H9 (cell line): ENCODE measurements around the gene LBX2. TPM values are rescaled to one million over a fixed set of nuclear protein-coding genes. Genes with fewer than 3 reads are reported as not detected.

ENCODE experiments used
- DNase-seq: peaks from one replicate; pipeline ENCODE4 v3.0.0-alpha.2; 2017
- H2AFZ ChIP-seq: one replicate; pipeline ENCODE4 v1.6.1; 2013; ENCODE audit warnings: mild to moderate bottlenecking, low read length, control low read depth, moderate library complexity
- H2AK5ac ChIP-seq: 2 replicates; pipeline ENCODE4 v1.6.1; 2013; ENCODE audit warnings: low read length, control low read depth, mixed read lengths; ENCODE audit not compliant: insufficient read length
- H2BK120ac ChIP-seq: one replicate; pipeline ENCODE4 v1.6.1; 2013; ENCODE audit warnings: low read depth, mild to moderate bottlenecking, low read length, control low read depth, inconsistent platforms; ENCODE audit not compliant: poor library complexity, severe bottlenecking
- H2BK12ac ChIP-seq: 2 replicates; pipeline ENCODE4 v1.6.1; 2013; ENCODE audit warnings: low read length, control low read depth, mixed read lengths, low read depth; ENCODE audit not compliant: insufficient read length
- H2BK15ac ChIP-seq: 2 replicates; pipeline ENCODE4 v1.6.1; 2013; ENCODE audit warnings: low read depth, low read length, control low read depth
- H2BK20ac ChIP-seq: one replicate; pipeline ENCODE4 v1.6.1; 2013; ENCODE audit warnings: low read depth, mild to moderate bottlenecking, low read length, control low read depth, inconsistent platforms; ENCODE audit not compliant: poor library complexity, severe bottlenecking
- H2BK5ac ChIP-seq: 2 replicates; pipeline ENCODE4 v1.6.1; 2013; ENCODE audit warnings: low read length, control low read depth, mixed read lengths; ENCODE audit not compliant: insufficient read length
- H3K14ac ChIP-seq: 2 replicates; pipeline ENCODE4 v1.6.1; 2013; ENCODE audit warnings: low read length, control low read depth; ENCODE audit not compliant: insufficient read depth
- H3K18ac ChIP-seq: 2 replicates; pipeline ENCODE4 v1.6.1; 2013; ENCODE audit warnings: low read depth, mild to moderate bottlenecking, mixed read lengths, low read length, control low read depth; ENCODE audit not compliant: insufficient read length
- H3K23ac ChIP-seq: 2 replicates; pipeline ENCODE4 v1.6.1; 2013; ENCODE audit warnings: low read length, control low read depth, mixed read lengths, low read depth; ENCODE audit not compliant: insufficient read length
- H3K23me2 ChIP-seq: 2 replicates; pipeline ENCODE4 v1.6.1; 2013; ENCODE audit warnings: low read depth, mild to moderate bottlenecking, mixed read lengths, low read length, control low read depth; ENCODE audit not compliant: insufficient read length, poor library complexity, severe bottlenecking
- H3K27ac ChIP-seq: 2 replicates; pipeline ENCODE4 v1.5.1; 2013; ENCODE audit warnings: low read length, control low read depth, mixed read lengths, low read depth; ENCODE audit not compliant: insufficient read length
- H3K27me3 ChIP-seq: 2 replicates; pipeline ENCODE4 v1.6.1; 2013; ENCODE audit warnings: low read length, control low read depth, inconsistent platforms; ENCODE audit not compliant: insufficient read depth
- H3K4ac ChIP-seq: 2 replicates; pipeline ENCODE4 v1.6.1; 2013; ENCODE audit warnings: low read depth, mild to moderate bottlenecking, control low read depth, inconsistent platforms, low read length, moderate library complexity
- H3K4me1 ChIP-seq: 2 replicates; pipeline ENCODE4 v1.6.1; 2013; ENCODE audit warnings: low read length, control low read depth, inconsistent platforms; ENCODE audit not compliant: insufficient read depth
- H3K4me2 ChIP-seq: 2 replicates; pipeline ENCODE4 v1.6.1; 2013; ENCODE audit warnings: low read length, control low read depth, mixed read lengths; ENCODE audit not compliant: insufficient read length, insufficient read depth
- H3K56ac ChIP-seq: 2 replicates; pipeline ENCODE4 v1.6.1; 2013; ENCODE audit warnings: low read depth, mild to moderate bottlenecking, mixed read lengths, low read length, control low read depth; ENCODE audit not compliant: insufficient read length
- H3K79me1 ChIP-seq: 2 replicates; pipeline ENCODE4 v1.6.1; 2013; ENCODE audit warnings: low read depth, mild to moderate bottlenecking, moderate library complexity, low read length, control low read depth, inconsistent platforms; ENCODE audit not compliant: insufficient read depth, poor library complexity, severe bottlenecking
- H3K79me2 ChIP-seq: 2 replicates; pipeline ENCODE4 v1.6.1; 2013; ENCODE audit warnings: low read length, control low read depth, inconsistent platforms; ENCODE audit not compliant: insufficient read depth
- H3K9ac ChIP-seq: 2 replicates; pipeline ENCODE4 v1.6.1; 2013; ENCODE audit warnings: low read length, control low read depth, mixed read lengths; ENCODE audit not compliant: insufficient read length; ENCODE audit errors: extremely low read depth
- H3K9me3 ChIP-seq: one replicate; pipeline ENCODE4 v1.6.1; 2013; ENCODE audit warnings: low read depth, low read length, inconsistent platforms; ENCODE audit not compliant: control insufficient read depth
- H3T11ph ChIP-seq: one replicate; pipeline ENCODE4 v1.6.1; 2013; ENCODE audit warnings: mild to moderate bottlenecking, low read length, control low read depth, inconsistent platforms
- H4K20me1 ChIP-seq: one replicate; pipeline ENCODE4 v1.6.1; 2013; ENCODE audit not compliant: control insufficient read depth, insufficient read length, insufficient read depth
- H4K5ac ChIP-seq: 2 replicates; pipeline ENCODE4 v1.6.1; 2013; ENCODE audit warnings: low read depth, mild to moderate bottlenecking, mixed read lengths, low read length, control low read depth; ENCODE audit not compliant: insufficient read length
- H4K8ac ChIP-seq: replicated peaks from 2 replicates; pipeline ENCODE4 v1.6.1; 2013; ENCODE audit warnings: low read length, control low read depth, mixed read lengths, low read depth; ENCODE audit not compliant: insufficient read length
- H4K91ac ChIP-seq: 2 replicates; pipeline ENCODE4 v1.6.1; 2013; ENCODE audit warnings: low read depth, mild to moderate bottlenecking, moderate library complexity, mixed read lengths, low read length, control low read depth; ENCODE audit not compliant: insufficient read length
- H3K27ac Mint-ChIP-seq, 3 experiments: 2 replicates in 2 of 3; 3 replicates in 1 of 3; pipeline ENCODE4 v1.8.0; 2020 to 2021; ENCODE audit warnings: mixed read lengths in 3 of 3, mild to moderate bottlenecking in 1 of 3, moderate library complexity in 1 of 3
- H3K27me3 Mint-ChIP-seq: 2 replicates; pipeline ENCODE4 v1.8.0; 2021; ENCODE audit warnings: low read depth, mild to moderate bottlenecking, moderate library complexity, mixed read lengths
- H3K36me3 Mint-ChIP-seq, 3 experiments: 2 replicates in 2 of 3; 3 replicates in 1 of 3; pipeline ENCODE4 v1.8.0; 2020 to 2021; ENCODE audit warnings: low read depth in 3 of 3, mixed read lengths in 3 of 3; ENCODE audit not compliant: insufficient read depth in 1 of 3
- H3K4me1 Mint-ChIP-seq, 2 experiments: 2 replicates each; pipeline ENCODE4 v1.8.0; 2020; ENCODE audit warnings: mixed read lengths in 2 of 2
- H3K4me3 Mint-ChIP-seq, 2 experiments: 2 replicates in 1 of 2; 3 replicates in 1 of 2; pipeline ENCODE4 v1.8.0; 2020 to 2021; ENCODE audit warnings: mild to moderate bottlenecking in 2 of 2, mixed read lengths in 2 of 2, moderate library complexity in 1 of 2
- H3K9me3 Mint-ChIP-seq, 2 experiments: 2 replicates in 1 of 2; 3 replicates in 1 of 2; pipeline ENCODE4 v1.8.0; 2020; ENCODE audit warnings: mild to moderate bottlenecking in 2 of 2, mixed read lengths in 2 of 2, moderate library complexity in 1 of 2
- CTCF ChIP-seq: fragments of 200-600 bp; sonication (generic); conservative IDR thresholded peaks from 3 replicates; pipeline ENCODE4 v1.8.0; 2021; ENCODE audit warnings: antibody characterized with exemption, mild to moderate bottlenecking
- WGBS: extraction: QIAGEN DNeasy Blood & Tissue Kit; methylation state at CpG from one replicate; pipeline ENCODE4 v1.1.7; 2013; ENCODE audit warnings: missing lambda C conversion rate, low lambda C conversion rate, mixed read lengths; ENCODE audit not compliant: insufficient read length; ENCODE audit errors: extremely low coverage; 5-methylcytosine and 5-hydroxymethylcytosine counted together
- total RNA-seq: library from RNA; stranded (reverse); gene quantifications from 2 replicates; pipeline ENCODE4 v1.2.1, GENCODE V29; 2021

The LBX2 gene
- total RNA-seq, 1 experiment from 2014 or later: 1.1 TPM

- H4K91ac ChIP-seq: no peak overlapping the region
- no peaks in the 10 kb centered on the region for H4K20me1 ChIP-seq
- no peak overlapping the region for H3K18ac ChIP-seq
- H2BK120ac ChIP-seq: no peak overlapping the region
- Mint-ChIP-seq H3K4me3 (no peak overlapping the region; a peak in 1 of 5 replicates), H3K27me3 (peaks cover 2% of the 10 kb centered on the region; the same call in 1 of the 2 replicates), H3K27ac (peak overlapping the region in 1 of 3 experiments; percentile 20; a peak in 1 of 7 replicates), H3K4me1 (peaks cover 11 to 14% of the 10 kb centered on the region in 2 experiments), H3K9me3 (no peaks in the 10 kb centered on the region), H3K36me3 (peaks cover 0 to 34% (median 24%) of the 10 kb centered on the region in 3 experiments; a peak in 6 of 7 replicates)
- no peaks in the 10 kb centered on the region for H3K79me1 ChIP-seq
- no peaks in the 10 kb centered on the region for H3K9me3 ChIP-seq
- no peak overlapping the region for H3K27ac ChIP-seq
- no peak overlapping the region for H3K4ac ChIP-seq
- H2BK5ac ChIP-seq: no peak overlapping the region
- no peak overlapping the region for H2BK20ac ChIP-seq
- H2BK15ac ChIP-seq: no peak overlapping the region
- DNase-seq: no peak
- H3K4me1 ChIP-seq: no peaks in the 10 kb centered on the region
- no peak overlapping the region for H2BK12ac ChIP-seq
- no peak overlapping the region for H2AK5ac ChIP-seq
- no peak overlapping the region for H3K14ac ChIP-seq
- H3K79me2 ChIP-seq: no peaks in the 10 kb centered on the region
- H3K56ac ChIP-seq: no peak overlapping the region
- no peak overlapping the region for H4K8ac ChIP-seq
- no CpG with 5 or more reads among the region's 10 CpGs for WGBS
- H4K5ac ChIP-seq: no peak overlapping the region
- H3T11ph ChIP-seq: no peak overlapping the region
- no peak overlapping the region for H3K23ac ChIP-seq
- H3K9ac ChIP-seq: no peak overlapping the region
- H3K27me3 ChIP-seq: no peaks in the 10 kb centered on the region
- H2AFZ ChIP-seq: no peak overlapping the region
- H3K4me2 ChIP-seq: no peak overlapping the region
- no peak for TF ChIP-seq CTCF
- peaks cover 3% of the 10 kb centered on the region for H3K23me2 ChIP-seq
These were observed 36.1 kb upstream of the LBX2 start for GRCh38 chr2:74535440-74535965.
